ENCODE results near the gene NFU1. TPM values are rescaled to one million over a fixed set of nuclear protein-coding genes. Genes with fewer than 3 reads are reported as not detected.

The NFU1 gene
- total and polyA plus RNA-seq, 2 of the 8 experiments (the other 6 are each of a cell fraction or from before 2014, with no cell fraction given): 18.4 to 45.5 TPM

- Histone ChIP-seq H4K20me1 (replicated peaks in 1 of 2; ENCODE audit: control insufficient read depth in 1 of 2, insufficient read depth in 2 of 2, low read length in 2 of 2) (no peaks in the 10 kb centered on the region), H2BK5ac (ENCODE audit: low read depth, low read length) (no peak overlapping the region), H3K9ac (replicated peaks in 1 of 4; ENCODE audit: extremely low read depth in 1 of 4, low read depth in 3 of 4, low read length in 3 of 4) (no peak overlapping the region), H3K4me3 (ENCODE audit: extremely low read depth in 1 of 4, insufficient read depth in 2 of 4, low read depth in 3 of 4, low read length in 4 of 4) (no peak overlapping the region), H2BK15ac (ENCODE audit: low read length) (no peak overlapping the region), H3K79me1 (ENCODE audit: low read depth, low read length) (no peaks in the 10 kb centered on the region), H3K9me3 (ENCODE audit: insufficient read depth in 2 of 2, low read depth in 1 of 2, low read length in 1 of 2) (no peaks in the 10 kb centered on the region), H2BK12ac (ENCODE audit: low read depth, low read length) (no peak overlapping the region), H3K36me3 (ENCODE audit: control insufficient read depth in 2 of 4, insufficient read depth in 4 of 4, low read length in 3 of 4) (peaks cover 0 to 8% (median 0%) of the 10 kb centered on the region in 4 experiments; a peak in 2 of 8 replicates), H3K27me3 (replicated peaks in 1 of 4; ENCODE audit: control insufficient read depth in 3 of 4, extremely low read depth in 1 of 4, insufficient read depth in 3 of 4, low read length in 3 of 4) (no peaks in the 10 kb centered on the region; a peak in 1 of 7 replicates), H3K4ac (replicated peaks; ENCODE audit: insufficient read length, low read depth, low read length) (no peak overlapping the region), H2BK20ac (ENCODE audit: low read length) (no peak overlapping the region), H2AFZ (ENCODE audit: low read length) (no peak overlapping the region), H4K5ac (ENCODE audit: insufficient read length, low read depth, low read length) (no peak overlapping the region), H3K14ac (ENCODE audit: insufficient read length) (no peak overlapping the region), H3K56ac (replicated peaks; ENCODE audit: insufficient read length, low read depth, low read length) (no peak overlapping the region), H3K4me1 (replicated peaks in 1 of 4; ENCODE audit: control insufficient read depth in 3 of 4, insufficient read depth in 4 of 4, low read length in 3 of 4) (no peaks in the 10 kb centered on the region; a peak in 1 of 7 replicates), H3K23me2 (ENCODE audit: low read depth, low read length) (peaks cover 2% of the 10 kb centered on the region; the same call in 1 of the 2 replicates), H4K91ac (replicated peaks; ENCODE audit: insufficient read length, low read length) (no peak overlapping the region), H2AK5ac (ENCODE audit: low read depth, low read length) (no peak overlapping the region), H2BK120ac (replicated peaks; ENCODE audit: low read depth, low read length) (no peak overlapping the region), H3K18ac (ENCODE audit: extremely low read depth, low read length) (no peak overlapping the region), H3K79me2 (ENCODE audit: control insufficient read depth in 1 of 2, insufficient read depth in 2 of 2, low read length in 2 of 2) (no peaks in the 10 kb centered on the region), H3K4me2 (ENCODE audit: insufficient read depth in 1 of 2, low read depth in 2 of 2, low read length in 2 of 2) (no peak overlapping the region), H4K8ac (ENCODE audit: extremely low read depth, insufficient read depth, low read length) (no peak overlapping the region), H3K23ac (ENCODE audit: insufficient read length) (no peak overlapping the region), H3K27ac (ENCODE audit: low read depth, low read length) (no peak overlapping the region)
- ChIA-PET POLR2A (ENCODE audit: partially characterized antibody) (interaction anchor here (0.6 kb wide), 1 partner anchor 40 kb away, joined by 3 read pairs; no protein-coding TSS in a partner anchor), CTCF (ENCODE audit: partially characterized antibody) (interaction anchor here (0.6 to 1.2 kb wide), 2 partner anchors 87 to 103 kb away, joined by 3 read pairs; no protein-coding TSS in a partner anchor)
- TF ChIP-seq, protein P1, sequence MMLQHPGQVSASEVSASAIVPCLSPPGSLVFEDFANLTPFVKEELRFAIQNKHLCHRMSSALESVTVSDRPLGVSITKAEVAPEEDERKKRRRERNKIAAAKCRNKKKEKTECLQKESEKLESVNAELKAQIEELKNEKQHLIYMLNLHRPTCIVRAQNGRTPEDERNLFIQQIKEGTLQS (IDR thresholded peaks at IDR 0.05; ENCODE audit: insufficient read depth, low read depth, low read length): no peak
- DNase-seq (ENCODE audit: low read depth in 1 of 2, low spot score in 2 of 2) (no peak), FAIRE-seq (no peak)
- WGBS, 2 experiments (ENCODE audit: extremely low coverage in 1 of 2, insufficient coverage in 1 of 2, insufficient read length in 1 of 2, insufficient replicate concordance in 2 of 2, low coverage in 1 of 2, low lambda C conversion rate in 2 of 2, missing lambda C conversion rate in 1 of 2): 95% methylated on average over 3 of the region's 3 CpGs; no CpG with 5 or more reads in 1 of the 2 experiments
Measured at GRCh38 chr2:69462780-69463179, 25.5 kb upstream of the NFU1 start.
